ENCODE measurements around the gene ACAA1. TPM values are rescaled to one million over a fixed set of nuclear protein-coding genes. Genes with fewer than 3 reads are reported as not detected.

Gene ACAA1
- total and polyA plus RNA-seq, 9 of the 15 experiments (the other 6 are each of a cell fraction or from before 2014, with no cell fraction given) = 4.0 to 88.9 (median 57.2) TPM

DNA sequence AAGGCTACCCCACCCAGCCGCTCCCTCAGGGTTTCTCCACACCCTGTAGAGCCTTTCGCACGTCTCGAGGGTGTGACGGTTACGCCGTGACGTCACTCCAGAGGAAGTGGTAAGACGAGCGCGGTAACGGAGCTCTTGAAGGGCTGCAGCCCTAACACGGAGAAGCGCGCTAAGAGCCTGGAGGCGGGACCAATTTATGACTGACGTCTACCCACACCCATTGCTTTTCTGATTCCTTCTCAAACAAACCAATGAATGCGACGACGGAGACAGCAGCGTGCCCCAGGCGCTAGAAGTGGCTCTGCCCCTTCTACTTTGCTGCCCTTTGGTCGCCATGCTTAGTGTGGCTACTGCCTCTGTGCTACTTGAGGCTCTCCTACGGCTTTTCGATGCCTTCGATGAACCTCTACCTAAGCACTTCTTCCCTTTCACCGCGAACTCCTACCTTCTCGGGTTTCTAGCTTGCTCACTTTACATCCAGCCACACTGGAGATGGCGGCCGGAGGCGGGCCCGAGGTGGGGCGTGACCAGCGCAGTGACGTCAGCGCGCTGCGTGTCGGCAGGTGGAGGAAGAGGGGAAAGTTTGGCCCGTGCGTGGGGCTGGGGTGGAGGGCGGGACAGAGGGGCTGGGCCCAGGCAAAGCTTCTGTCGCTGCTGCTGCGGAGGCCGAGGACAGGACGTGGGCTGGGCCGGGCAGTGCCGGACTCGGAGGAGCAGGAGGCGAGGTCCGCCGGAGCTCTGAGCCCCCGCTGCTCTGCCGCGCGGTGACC is 28.2 kb upstream of the ACAA1 start, which contains the start of gene OXSR1 (continued):
- TF ChIP-seq, protein P1, sequence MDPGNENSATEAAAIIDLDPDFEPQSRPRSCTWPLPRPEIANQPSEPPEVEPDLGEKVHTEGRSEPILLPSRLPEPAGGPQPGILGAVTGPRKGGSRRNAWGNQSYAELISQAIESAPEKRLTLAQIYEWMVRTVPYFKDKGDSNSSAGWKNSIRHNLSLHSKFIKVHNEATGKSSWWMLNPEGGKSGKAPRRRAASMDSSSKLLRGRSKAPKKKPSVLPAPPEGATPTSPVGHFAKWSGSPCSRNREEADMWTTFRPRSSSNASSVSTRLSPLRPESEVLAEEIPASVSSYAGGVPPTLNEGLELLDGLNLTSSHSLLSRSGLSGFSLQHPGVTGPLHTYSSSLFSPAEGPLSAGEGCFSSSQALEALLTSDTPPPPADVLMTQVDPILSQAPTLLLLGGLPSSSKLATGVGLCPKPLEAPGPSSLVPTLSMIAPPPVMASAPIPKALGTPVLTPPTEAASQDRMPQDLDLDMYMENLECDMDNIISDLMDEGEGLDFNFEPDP (CRISPR knock-in tag; IDR thresholded peaks at IDR 0.05) = no peak
- TF ChIP-seq, protein P2, sequence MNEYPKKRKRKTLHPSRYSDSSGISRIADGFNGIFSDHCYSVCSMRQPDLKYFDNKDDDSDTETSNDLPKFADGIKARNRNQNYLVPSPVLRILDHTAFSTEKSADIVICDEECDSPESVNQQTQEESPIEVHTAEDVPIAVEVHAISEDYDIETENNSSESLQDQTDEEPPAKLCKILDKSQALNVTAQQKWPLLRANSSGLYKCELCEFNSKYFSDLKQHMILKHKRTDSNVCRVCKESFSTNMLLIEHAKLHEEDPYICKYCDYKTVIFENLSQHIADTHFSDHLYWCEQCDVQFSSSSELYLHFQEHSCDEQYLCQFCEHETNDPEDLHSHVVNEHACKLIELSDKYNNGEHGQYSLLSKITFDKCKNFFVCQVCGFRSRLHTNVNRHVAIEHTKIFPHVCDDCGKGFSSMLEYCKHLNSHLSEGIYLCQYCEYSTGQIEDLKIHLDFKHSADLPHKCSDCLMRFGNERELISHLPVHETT (CRISPR knock-in tag; conservative IDR thresholded peaks at IDR 0.05 in 1 of 2, IDR thresholded peaks at IDR 0.05 in 1 of 2) = peak in 1 of 2 experiments; percentile 85; a peak in 2 of 4 replicates
- TF ChIP-seq, protein P3, sequence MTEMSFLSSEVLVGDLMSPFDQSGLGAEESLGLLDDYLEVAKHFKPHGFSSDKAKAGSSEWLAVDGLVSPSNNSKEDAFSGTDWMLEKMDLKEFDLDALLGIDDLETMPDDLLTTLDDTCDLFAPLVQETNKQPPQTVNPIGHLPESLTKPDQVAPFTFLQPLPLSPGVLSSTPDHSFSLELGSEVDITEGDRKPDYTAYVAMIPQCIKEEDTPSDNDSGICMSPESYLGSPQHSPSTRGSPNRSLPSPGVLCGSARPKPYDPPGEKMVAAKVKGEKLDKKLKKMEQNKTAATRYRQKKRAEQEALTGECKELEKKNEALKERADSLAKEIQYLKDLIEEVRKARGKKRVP (CRISPR knock-in tag; IDR thresholded peaks at IDR 0.05) = no peak; the same call in 1 of the 2 replicates
- TF ChIP-seq SMAD1 (IDR thresholded peaks at IDR 0.05; ENCODE audit: low read depth, low read length, partially characterized antibody) (no peak), PHB (CRISPR knock-in tag; IDR thresholded peaks at IDR 0.05) (0 out of 2 replicates have a peak, but pooled peaks have one; percentile 7), PCBP1 (IDR thresholded peaks at IDR 0.05; ENCODE audit: low read depth, low read length, poor library complexity, severe bottlenecking) (no peak), RBBP5 (IDR thresholded peaks at IDR 0.05; ENCODE audit: borderline replicate concordance, insufficient read depth, low read length, poor library complexity, severe bottlenecking) (no peak), LCOR (CRISPR knock-in tag; IDR thresholded peaks at IDR 0.05) (peak; percentile 61; the same call in 1 of the 2 replicates), CREB1 (IDR thresholded peaks at IDR 0.05) (peak; percentile 99), CREB1 (CRISPR knock-in tag; IDR thresholded peaks at IDR 0.05) (peak; percentile 97), TFAM (CRISPR knock-in tag; conservative IDR thresholded peaks at IDR 0.05) (no peak), CBX5 (IDR thresholded peaks at IDR 0.05; ENCODE audit: borderline replicate concordance, low read depth) (no peak)
- TF ChIP-seq, protein P4, sequence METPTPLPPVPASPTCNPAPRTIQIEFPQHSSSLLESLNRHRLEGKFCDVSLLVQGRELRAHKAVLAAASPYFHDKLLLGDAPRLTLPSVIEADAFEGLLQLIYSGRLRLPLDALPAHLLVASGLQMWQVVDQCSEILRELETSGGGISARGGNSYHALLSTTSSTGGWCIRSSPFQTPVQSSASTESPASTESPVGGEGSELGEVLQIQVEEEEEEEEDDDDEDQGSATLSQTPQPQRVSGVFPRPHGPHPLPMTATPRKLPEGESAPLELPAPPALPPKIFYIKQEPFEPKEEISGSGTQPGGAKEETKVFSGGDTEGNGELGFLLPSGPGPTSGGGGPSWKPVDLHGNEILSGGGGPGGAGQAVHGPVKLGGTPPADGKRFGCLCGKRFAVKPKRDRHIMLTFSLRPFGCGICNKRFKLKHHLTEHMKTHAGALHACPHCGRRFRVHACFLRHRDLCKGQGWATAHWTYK (CRISPR knock-in tag; IDR thresholded peaks at IDR 0.05) = peak; percentile 87; the same call in 1 of the 2 replicates
- TF ChIP-seq, protein P5, sequence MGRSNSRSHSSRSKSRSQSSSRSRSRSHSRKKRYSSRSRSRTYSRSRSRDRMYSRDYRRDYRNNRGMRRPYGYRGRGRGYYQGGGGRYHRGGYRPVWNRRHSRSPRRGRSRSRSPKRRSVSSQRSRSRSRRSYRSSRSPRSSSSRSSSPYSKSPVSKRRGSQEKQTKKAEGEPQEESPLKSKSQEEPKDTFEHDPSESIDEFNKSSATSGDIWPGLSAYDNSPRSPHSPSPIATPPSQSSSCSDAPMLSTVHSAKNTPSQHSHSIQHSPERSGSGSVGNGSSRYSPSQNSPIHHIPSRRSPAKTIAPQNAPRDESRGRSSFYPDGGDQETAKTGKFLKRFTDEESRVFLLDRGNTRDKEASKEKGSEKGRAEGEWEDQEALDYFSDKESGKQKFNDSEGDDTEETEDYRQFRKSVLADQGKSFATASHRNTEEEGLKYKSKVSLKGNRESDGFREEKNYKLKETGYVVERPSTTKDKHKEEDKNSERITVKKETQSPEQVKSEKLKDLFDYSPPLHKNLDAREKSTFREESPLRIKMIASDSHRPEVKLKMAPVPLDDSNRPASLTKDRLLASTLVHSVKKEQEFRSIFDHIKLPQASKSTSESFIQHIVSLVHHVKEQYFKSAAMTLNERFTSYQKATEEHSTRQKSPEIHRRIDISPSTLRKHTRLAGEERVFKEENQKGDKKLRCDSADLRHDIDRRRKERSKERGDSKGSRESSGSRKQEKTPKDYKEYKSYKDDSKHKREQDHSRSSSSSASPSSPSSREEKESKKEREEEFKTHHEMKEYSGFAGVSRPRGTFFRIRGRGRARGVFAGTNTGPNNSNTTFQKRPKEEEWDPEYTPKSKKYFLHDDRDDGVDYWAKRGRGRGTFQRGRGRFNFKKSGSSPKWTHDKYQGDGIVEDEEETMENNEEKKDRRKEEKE (IDR thresholded peaks at IDR 0.05; ENCODE audit: borderline replicate concordance in 1 of 2, control insufficient read depth in 1 of 2, low read depth in 2 of 2, low read length in 1 of 2) = 0 out of 4 replicates have a peak, but pooled peaks of 1 of the 2 experiments have one; percentile 16

Data from K562 (cell line).